BJ (cell line): ENCODE measurements around the gene PROM1. TPM values are rescaled to one million over a fixed set of nuclear protein-coding genes. Genes with fewer than 3 reads are reported as not detected.
A peak's percentile ranks its signal among the peaks of the same experiment; 100 is the strongest.

ENCODE experiments used
- CTCF ChIA-PET: fragments of 350-600 bp; formaldehyde crosslinking; extraction: SDS; loops from one replicate; lab custom pipeline; 2021; ENCODE audit warnings: antibody characterized with exemption, inconsistent platforms; lab: Yijun Ruan, JAX
- POLR2A ChIA-PET: fragments of 300-600 bp; sonication (Branson Sonifier 250); formaldehyde crosslinking; extraction: SDS; loops from one replicate; lab custom pipeline; 2021; ENCODE audit warnings: antibody characterized with exemption; lab: Charles Lee
- DNase-seq: peaks from one replicate; pipeline ENCODE4 v3.0.0-alpha.2; 2011; ENCODE audit warnings: low read depth
- H3K27me3 ChIP-seq: 2 replicates; pipeline ENCODE4 v1.6.0; 2011; ENCODE audit warnings: low read length; ENCODE audit not compliant: control insufficient read depth, insufficient read depth
- H3K36me3 ChIP-seq: 2 replicates; pipeline ENCODE4 v1.5.1; 2011; ENCODE audit warnings: low read length; ENCODE audit not compliant: control insufficient read depth, insufficient read depth
- H3K4me3 ChIP-seq: 2 replicates; pipeline ENCODE4 v1.5.1; 2011; ENCODE audit warnings: low read depth, mild to moderate bottlenecking, control low read depth, low read length
- CTCF ChIP-seq: IDR thresholded peaks from 2 replicates; pipeline ENCODE4 v1.5.1; 2011; ENCODE audit warnings: low read depth, mild to moderate bottlenecking, control low read depth, inconsistent platforms, low read length, moderate library complexity; ENCODE audit not compliant: insufficient read depth
- polyA plus RNA-seq: library from polyadenylated mRNA; depleted of rRNA; stranded (reverse); fragments of >200 nt; gene quantifications from 2 replicates; pipeline ENCODE4 v1.2.3, GENCODE V29; 2011

The PROM1 gene
- polyA plus RNA-seq, 1 experiment = not detected

- POLR2A ChIA-PET = no interaction called here
- no peak for DNase-seq
- CTCF ChIA-PET = interaction anchor here (0.6 to 4.6 kb wide), 44 partner anchors 9 to 485 kb away, joined by 3 to 192 read pairs (median 5); partner anchors contain the start of gene FGFBP1
These were observed 128.2 kb downstream of the PROM1 start for GRCh38 chr4:15955670-15956069.

GRCh38 chr4:15953625-15954024 lies 130.2 kb downstream of the PROM1 start:
- CTCF ChIA-PET = interaction anchor here (0.6 to 4.6 kb wide), 10 partner anchors 9 to 473 kb away, joined by 3 to 50 read pairs (median 5); no protein-coding TSS in a partner anchor
- DNase-seq = no peak
- Histone ChIP-seq H3K36me3 (no peaks in the 10 kb centered on the region), H3K4me3 (no peak overlapping the region), H3K27me3 (peaks cover 3% of the 10 kb centered on the region)
- POLR2A ChIA-PET = no interaction called here
- no peak for TF ChIP-seq CTCF

More at GRCh38 chr4:15955670-15956069, 128.2 kb downstream of the PROM1 start:
- peak; percentile 32; the same call in 1 of the 2 replicates for TF ChIP-seq CTCF
- H3K36me3 ChIP-seq = no peaks in the 10 kb centered on the region
- H3K27me3 ChIP-seq = peaks cover 3% of the 10 kb centered on the region
- H3K4me3 ChIP-seq = no peak overlapping the region

- H3K27me3 ChIP-seq = peaks cover 5% of the 10 kb centered on the region
- H3K4me3 ChIP-seq = no peak overlapping the region
- DNase-seq = no peak
- CTCF ChIA-PET = interaction anchor here (1.0 to 3.3 kb wide), 2 partner anchors 70 to 472 kb away, joined by 3 to 50 read pairs; no protein-coding TSS in a partner anchor
- no peaks in the 10 kb centered on the region for H3K36me3 ChIP-seq
- no peak for TF ChIP-seq CTCF
- POLR2A ChIA-PET = no interaction called here
These were observed 132.0 kb downstream of the PROM1 start for GRCh38 chr4:15951781-15952180.

GRCh38 chr4:15948826-15949225 lies 135.0 kb downstream of the PROM1 start:
- POLR2A ChIA-PET = no interaction called here
- CTCF ChIA-PET = interaction anchor here (0.7 to 1.2 kb wide), 2 partner anchors 68 to 69 kb away, joined by 3 to 4 read pairs; no protein-coding TSS in a partner anchor
- peaks cover 4% of the 10 kb centered on the region; the same call in 1 of the 2 replicates for H3K27me3 ChIP-seq

GRCh38 chr4:15947684-15948083 lies 136.1 kb downstream of the PROM1 start:
- POLR2A ChIA-PET = no interaction called here

More at GRCh38 chr4:15948826-15949225, 135.0 kb downstream of the PROM1 start:
- no peak for TF ChIP-seq CTCF
- Histone ChIP-seq H3K4me3 (no peak overlapping the region), H3K36me3 (no peaks in the 10 kb centered on the region)
- no peak for DNase-seq

More at GRCh38 chr4:15947684-15948083, 136.1 kb downstream of the PROM1 start:
- TF ChIP-seq CTCF = no peak
- CTCF ChIA-PET = interaction anchor here (2.7 to 3.1 kb wide), 2 partner anchors 8 to 65 kb away, joined by 11 to 13 read pairs; no protein-coding TSS in a partner anchor
- Histone ChIP-seq H3K4me3 (no peak overlapping the region), H3K36me3 (no peaks in the 10 kb centered on the region), H3K27me3 (peaks cover 4% of the 10 kb centered on the region; the same call in 1 of the 2 replicates)
- DNase-seq = no peak
